Measurements from ENCODE around the gene PGP. TPM values are rescaled to one million over a fixed set of nuclear protein-coding genes. Genes with fewer than 3 reads are reported as not detected.

Gene PGP
- total RNA-seq, 1 experiment from 2014 or later: 32.6 TPM

DNA sequence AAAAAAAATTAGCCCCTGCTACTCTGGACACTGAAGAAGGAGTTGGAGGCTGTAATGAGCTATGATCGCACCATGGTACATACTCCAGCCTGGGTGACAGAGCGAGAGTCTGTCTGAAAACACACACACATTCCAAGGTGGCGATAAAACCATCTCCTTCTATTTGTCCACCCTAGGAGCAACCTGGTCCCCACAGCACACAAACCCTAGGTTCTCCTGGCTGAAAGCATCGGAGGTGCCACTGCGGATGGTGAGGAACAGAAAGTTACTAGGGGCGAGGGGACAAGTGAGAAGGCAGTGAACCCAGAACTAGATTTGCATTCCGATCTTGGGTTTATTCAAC lies 38.1 kb upstream of the PGP start:
- POLR2A ChIA-PET: interaction anchor here (1.8 to 2.8 kb wide), 3 partner anchors 11 to 97 kb away, joined by 9 to 21 read pairs (median 17); partner anchors contain the start of genes PGP and TRAF7
- Histone ChIP-seq H3K79me2 (ENCODE audit: insufficient read depth, low read length) (peaks cover 63% of the 10 kb centered on the region), H3K4me2 (ENCODE audit: low read length) (no peak overlapping the region), H3K9me3 (ENCODE audit: control insufficient read depth in 1 of 2, insufficient read depth in 1 of 2, low read depth in 1 of 2, low read length in 2 of 2) (no peaks in the 10 kb centered on the region), H3K9ac (ENCODE audit: low read length) (no peak overlapping the region), H3K4me3 (replicated peaks in 1 of 2; ENCODE audit: low read depth in 1 of 2, low read length in 2 of 2) (no peak overlapping the region), H3K4me1 (ENCODE audit: control insufficient read depth in 1 of 2, insufficient read depth in 2 of 2, low read length in 2 of 2) (peaks cover 15 to 31% of the 10 kb centered on the region in 2 experiments), H3K27ac (ENCODE audit: low read depth, low read length) (peak overlapping the region; percentile 89), H4K20me1 (ENCODE audit: insufficient read depth) (peaks cover 5% of the 10 kb centered on the region; the same call in 1 of the 2 replicates), H3K27me3 (ENCODE audit: insufficient read depth, low read length) (no peaks in the 10 kb centered on the region), H3K36me3 (ENCODE audit: control insufficient read depth in 1 of 2, insufficient read depth in 2 of 2, low read length in 2 of 2) (peaks cover 33 to 43% of the 10 kb centered on the region in 2 experiments), H3K9me2 (ENCODE audit: insufficient read depth) (no peaks in the 10 kb centered on the region), H2AFZ (ENCODE audit: low read depth, low read length, poor library complexity, severe bottlenecking) (no peak overlapping the region)
- RAD21 ChIA-PET (ENCODE audit: low non-redundant PET in 1 of 2, low total read pairs in 2 of 2, uncharacterized antibody in 2 of 2, unreplicated experiment in 2 of 2): no interaction called here
- CTCF ChIA-PET: interaction anchor here (1.0 to 2.7 kb wide), 2 partner anchors 57 to 248 kb away, joined by 3 to 24 read pairs; partner anchors contain the start of gene CASKIN1
- intact Hi-C loops (cut with micrococcal nuclease): loop anchor here (10.0 kb wide), 1 partner anchor 228 kb away; the partner anchor contains the start of gene NHERF2
- DNase-seq (ENCODE audit: low read depth, low spot score) (no peak), ATAC-seq (no peak)
- BruUV-seq (replicated peaks): no TSS peak
- TF ChIP-seq EZH2 (IDR thresholded peaks at IDR 0.05) (no peak), EZH2phosphoT487 (IDR thresholded peaks at IDR 0.05; ENCODE audit: borderline replicate concordance) (no peak), ZFX (IDR thresholded peaks at IDR 0.05) (no peak), ZNF274 (IDR thresholded peaks at IDR 0.05; ENCODE audit: low read depth, low read length) (no peak), CEBPB (IDR thresholded peaks at IDR 0.05; ENCODE audit: low read depth) (no peak), YY1 (IDR thresholded peaks at IDR 0.05; ENCODE audit: extremely low read depth, insufficient replicate concordance, low read depth, low read length) (no peak), POLR2AphosphoS5 (IDR thresholded peaks at IDR 0.05; ENCODE audit: low read depth, low read length) (no peak), SIN3A (IDR thresholded peaks at IDR 0.05; ENCODE audit: low read depth) (no peak), FOSL1 (IDR thresholded peaks at IDR 0.05; ENCODE audit: low read depth) (no peak), RAD21 (IDR thresholded peaks at IDR 0.05; ENCODE audit: low read depth) (no peak)
- TF ChIP-seq, protein P1, sequence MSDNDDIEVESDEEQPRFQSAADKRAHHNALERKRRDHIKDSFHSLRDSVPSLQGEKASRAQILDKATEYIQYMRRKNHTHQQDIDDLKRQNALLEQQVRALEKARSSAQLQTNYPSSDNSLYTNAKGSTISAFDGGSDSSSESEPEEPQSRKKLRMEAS (IDR thresholded peaks at IDR 0.05): no peak
- TF ChIP-seq, protein P2, sequence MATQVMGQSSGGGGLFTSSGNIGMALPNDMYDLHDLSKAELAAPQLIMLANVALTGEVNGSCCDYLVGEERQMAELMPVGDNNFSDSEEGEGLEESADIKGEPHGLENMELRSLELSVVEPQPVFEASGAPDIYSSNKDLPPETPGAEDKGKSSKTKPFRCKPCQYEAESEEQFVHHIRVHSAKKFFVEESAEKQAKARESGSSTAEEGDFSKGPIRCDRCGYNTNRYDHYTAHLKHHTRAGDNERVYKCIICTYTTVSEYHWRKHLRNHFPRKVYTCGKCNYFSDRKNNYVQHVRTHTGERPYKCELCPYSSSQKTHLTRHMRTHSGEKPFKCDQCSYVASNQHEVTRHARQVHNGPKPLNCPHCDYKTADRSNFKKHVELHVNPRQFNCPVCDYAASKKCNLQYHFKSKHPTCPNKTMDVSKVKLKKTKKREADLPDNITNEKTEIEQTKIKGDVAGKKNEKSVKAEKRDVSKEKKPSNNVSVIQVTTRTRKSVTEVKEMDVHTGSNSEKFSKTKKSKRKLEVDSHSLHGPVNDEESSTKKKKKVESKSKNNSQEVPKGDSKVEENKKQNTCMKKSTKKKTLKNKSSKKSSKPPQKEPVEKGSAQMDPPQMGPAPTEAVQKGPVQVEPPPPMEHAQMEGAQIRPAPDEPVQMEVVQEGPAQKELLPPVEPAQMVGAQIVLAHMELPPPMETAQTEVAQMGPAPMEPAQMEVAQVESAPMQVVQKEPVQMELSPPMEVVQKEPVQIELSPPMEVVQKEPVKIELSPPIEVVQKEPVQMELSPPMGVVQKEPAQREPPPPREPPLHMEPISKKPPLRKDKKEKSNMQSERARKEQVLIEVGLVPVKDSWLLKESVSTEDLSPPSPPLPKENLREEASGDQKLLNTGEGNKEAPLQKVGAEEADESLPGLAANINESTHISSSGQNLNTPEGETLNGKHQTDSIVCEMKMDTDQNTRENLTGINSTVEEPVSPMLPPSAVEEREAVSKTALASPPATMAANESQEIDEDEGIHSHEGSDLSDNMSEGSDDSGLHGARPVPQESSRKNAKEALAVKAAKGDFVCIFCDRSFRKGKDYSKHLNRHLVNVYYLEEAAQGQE (IDR thresholded peaks at IDR 0.05; ENCODE audit: low read depth): no peak
- TF ChIP-seq, protein P3, sequence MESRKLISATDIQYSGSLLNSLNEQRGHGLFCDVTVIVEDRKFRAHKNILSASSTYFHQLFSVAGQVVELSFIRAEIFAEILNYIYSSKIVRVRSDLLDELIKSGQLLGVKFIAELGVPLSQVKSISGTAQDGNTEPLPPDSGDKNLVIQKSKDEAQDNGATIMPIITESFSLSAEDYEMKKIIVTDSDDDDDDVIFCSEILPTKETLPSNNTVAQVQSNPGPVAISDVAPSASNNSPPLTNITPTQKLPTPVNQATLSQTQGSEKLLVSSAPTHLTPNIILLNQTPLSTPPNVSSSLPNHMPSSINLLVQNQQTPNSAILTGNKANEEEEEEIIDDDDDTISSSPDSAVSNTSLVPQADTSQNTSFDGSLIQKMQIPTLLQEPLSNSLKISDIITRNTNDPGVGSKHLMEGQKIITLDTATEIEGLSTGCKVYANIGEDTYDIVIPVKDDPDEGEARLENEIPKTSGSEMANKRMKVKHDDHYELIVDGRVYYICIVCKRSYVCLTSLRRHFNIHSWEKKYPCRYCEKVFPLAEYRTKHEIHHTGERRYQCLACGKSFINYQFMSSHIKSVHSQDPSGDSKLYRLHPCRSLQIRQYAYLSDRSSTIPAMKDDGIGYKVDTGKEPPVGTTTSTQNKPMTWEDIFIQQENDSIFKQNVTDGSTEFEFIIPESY (IDR thresholded peaks at IDR 0.05; ENCODE audit: extremely low read depth, insufficient replicate concordance, low read length): no peak
